ENCODE results near the gene IGSF11. TPM values are rescaled to one million over a fixed set of nuclear protein-coding genes. Genes with fewer than 3 reads are reported as not detected.
"Not testable (repeated sequence)": the region's sequence is repeated elsewhere in the genome, so short reads cannot be mapped to it uniquely, and the experiment has no call there.

IGSF11 gene
- total RNA-seq, 1 donor from 2014 or later, result not detected

DNA sequence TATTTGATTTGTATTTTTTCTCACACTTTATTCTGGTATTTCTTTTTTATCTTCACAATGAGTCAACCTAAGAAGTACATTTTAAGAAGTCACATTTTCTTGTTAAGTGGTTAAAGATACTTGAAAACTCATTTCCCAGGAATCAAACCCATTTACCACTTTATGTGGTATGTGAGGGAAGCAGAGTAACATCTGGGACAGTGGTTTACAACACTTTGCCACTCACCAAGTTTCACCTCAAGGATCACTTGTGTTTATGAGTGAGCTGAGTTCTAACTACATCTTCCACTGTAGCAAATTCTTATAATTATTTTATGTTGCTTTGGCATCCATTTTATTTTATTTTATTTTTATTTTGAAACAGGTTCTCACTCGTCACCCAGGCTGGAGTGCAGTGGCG lies 53.8 kb downstream of the IGSF11 start:
- TF ChIP-seq, protein P1, sequence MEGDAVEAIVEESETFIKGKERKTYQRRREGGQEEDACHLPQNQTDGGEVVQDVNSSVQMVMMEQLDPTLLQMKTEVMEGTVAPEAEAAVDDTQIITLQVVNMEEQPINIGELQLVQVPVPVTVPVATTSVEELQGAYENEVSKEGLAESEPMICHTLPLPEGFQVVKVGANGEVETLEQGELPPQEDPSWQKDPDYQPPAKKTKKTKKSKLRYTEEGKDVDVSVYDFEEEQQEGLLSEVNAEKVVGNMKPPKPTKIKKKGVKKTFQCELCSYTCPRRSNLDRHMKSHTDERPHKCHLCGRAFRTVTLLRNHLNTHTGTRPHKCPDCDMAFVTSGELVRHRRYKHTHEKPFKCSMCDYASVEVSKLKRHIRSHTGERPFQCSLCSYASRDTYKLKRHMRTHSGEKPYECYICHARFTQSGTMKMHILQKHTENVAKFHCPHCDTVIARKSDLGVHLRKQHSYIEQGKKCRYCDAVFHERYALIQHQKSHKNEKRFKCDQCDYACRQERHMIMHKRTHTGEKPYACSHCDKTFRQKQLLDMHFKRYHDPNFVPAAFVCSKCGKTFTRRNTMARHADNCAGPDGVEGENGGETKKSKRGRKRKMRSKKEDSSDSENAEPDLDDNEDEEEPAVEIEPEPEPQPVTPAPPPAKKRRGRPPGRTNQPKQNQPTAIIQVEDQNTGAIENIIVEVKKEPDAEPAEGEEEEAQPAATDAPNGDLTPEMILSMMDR (conservative IDR thresholded peaks at IDR 0.05; ENCODE audit: low read depth, low read length), result no peak
- H3K4me3 ChIP-seq (ENCODE audit: low read depth, low read length), result no peak overlapping the region
- no peak for DNase-seq (ENCODE audit: low read depth)

DNA sequence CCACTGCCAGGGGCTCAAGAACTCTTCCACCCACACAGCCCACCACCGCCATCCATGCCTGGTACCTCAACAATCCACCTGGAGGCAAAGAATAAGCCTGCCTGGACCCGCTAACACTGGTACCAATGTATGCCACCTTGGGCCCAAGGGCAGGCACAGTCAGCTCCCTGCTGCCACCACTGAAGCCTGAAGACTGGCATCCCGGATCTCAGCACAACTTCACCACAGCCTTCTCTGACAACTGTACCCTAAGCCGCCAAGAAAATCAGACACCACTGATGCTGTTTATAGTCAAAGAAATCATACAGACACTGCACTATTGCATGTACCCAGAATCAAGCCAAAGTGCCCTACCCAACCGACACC lies 56.3 kb downstream of the IGSF11 start:
- TF ChIP-seq, protein P1 (conservative IDR thresholded peaks at IDR 0.05; ENCODE audit: low read depth, low read length), result no peak
- H3K4me3 ChIP-seq (ENCODE audit: low read depth, low read length), result no peak overlapping the region
- DNase-seq (ENCODE audit: low read depth), result no peak

DNA sequence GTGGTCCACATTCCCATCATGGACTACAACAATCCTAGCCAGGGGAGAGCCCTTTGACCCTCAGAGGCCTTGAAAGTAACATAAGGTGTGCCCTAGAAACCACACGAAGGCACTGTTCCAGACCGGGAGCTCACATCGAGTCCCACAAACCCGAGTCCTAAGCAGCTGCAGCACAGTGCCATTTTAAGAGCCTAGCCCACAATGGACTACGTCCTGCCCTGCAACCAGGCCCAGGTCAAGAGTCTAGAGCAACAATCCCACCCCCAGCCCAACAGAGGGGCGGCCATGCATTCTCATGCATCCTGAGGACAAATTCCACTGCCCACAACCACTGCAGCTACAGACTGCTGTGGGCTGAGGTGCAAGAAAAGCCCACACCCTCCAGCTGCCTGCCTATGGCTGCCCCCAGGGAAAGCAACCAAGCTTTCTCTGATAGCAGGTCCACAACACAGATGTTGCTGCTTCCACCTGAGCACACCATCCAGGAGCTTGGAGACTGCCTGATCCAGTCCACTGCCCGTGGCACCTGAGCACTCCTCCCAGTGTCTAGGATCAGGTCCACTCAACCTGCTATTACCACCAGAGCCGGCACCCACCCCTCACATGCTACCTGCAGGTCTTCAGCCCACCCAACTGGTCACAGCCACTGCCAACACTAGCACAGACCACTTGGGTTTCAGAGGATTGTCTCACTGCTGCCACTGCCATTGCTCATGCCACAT lies 56.8 kb downstream of the IGSF11 start:
- no peak overlapping the region for H3K4me3 ChIP-seq (ENCODE audit: low read depth, low read length)
- DNase-seq (ENCODE audit: low read depth), result no peak
- TF ChIP-seq, protein P1 (conservative IDR thresholded peaks at IDR 0.05; ENCODE audit: low read depth, low read length), result no peak

DNA sequence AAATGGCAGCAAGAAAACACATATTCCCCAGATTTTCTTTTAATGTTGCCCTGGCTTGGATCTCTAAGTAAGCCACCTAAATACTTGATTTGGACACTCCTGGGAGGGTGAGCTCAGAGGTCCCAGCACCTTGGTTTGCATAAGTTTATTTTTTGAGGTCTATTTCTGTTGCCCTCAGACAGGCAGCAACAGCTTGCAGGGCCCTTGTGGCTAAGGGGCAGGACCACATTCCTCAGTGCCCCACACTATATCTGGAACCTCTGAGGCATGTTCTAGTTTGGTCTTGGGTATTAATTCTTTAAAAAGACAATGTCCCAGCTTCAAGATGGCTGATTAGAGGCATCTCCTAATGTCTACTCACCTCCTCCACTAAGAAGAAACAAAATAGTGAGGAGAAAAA lies 57.5 kb downstream of the IGSF11 start:
- DNase-seq (ENCODE audit: low read depth), result no peak
- TF ChIP-seq, protein P1 (conservative IDR thresholded peaks at IDR 0.05; ENCODE audit: low read depth, low read length), result no peak
- no peak overlapping the region for H3K4me3 ChIP-seq (ENCODE audit: low read depth, low read length)

DNA sequence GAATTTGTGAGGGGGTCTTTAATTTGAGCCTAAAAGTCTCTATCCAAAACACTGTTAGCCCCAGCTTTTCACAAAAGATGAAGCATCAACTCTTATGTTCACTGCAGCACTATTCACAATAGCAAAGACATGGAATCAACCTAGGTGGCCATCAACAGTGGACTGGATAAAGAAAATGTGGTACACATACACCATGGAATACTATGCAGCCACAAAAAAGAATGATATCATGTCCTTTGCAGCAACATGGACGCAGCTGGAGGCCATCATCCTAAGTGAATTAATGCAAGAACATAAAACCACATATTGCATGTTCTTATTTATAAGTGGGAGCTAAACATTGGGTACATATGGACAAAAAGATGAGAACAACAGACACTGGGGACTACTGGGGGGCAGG lies 59.2 kb downstream of the IGSF11 start:
- not testable (repeated sequence) for DNase-seq (ENCODE audit: low read depth); H3K4me3 ChIP-seq (ENCODE audit: low read depth, low read length)

DNA sequence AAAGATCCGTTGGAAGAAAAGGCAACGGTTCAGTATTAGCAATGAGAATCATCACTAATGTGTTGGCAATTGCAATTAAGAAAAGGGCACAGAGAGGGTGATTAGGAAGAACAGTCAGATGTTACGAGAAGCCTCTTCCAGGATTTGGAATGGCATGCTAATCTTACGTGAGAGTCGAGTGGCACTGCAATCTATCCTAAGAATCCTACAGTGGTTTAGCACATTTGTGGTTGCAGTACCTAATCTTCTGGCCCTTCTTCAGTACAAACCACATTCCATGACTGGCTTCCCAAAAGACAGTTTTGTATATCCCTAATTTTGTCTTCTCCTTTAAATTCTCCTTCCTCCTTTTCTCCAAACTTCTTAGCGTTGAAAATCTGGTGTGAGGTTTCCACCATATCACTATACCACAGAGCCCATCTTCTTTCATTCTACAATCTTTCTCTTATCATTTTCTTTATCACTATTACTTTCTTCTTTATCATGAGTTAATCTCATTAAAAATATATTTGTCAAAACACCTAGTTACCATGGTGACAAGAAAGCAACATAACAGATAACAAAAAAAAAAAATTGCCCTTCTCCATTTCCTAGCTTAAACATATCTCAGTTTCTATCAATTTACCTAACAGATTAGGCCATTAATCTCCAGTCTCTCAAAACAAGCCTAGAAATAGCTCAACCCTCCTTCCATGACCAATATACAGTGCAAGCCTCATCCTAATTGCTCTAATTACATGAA lies 60.1 kb downstream of the IGSF11 start:
- TF ChIP-seq, protein P1 (conservative IDR thresholded peaks at IDR 0.05; ENCODE audit: low read depth, low read length), result no peak
- DNase-seq (ENCODE audit: low read depth), result no peak
- H3K4me3 ChIP-seq (ENCODE audit: low read depth, low read length), result no peak overlapping the region

DNA sequence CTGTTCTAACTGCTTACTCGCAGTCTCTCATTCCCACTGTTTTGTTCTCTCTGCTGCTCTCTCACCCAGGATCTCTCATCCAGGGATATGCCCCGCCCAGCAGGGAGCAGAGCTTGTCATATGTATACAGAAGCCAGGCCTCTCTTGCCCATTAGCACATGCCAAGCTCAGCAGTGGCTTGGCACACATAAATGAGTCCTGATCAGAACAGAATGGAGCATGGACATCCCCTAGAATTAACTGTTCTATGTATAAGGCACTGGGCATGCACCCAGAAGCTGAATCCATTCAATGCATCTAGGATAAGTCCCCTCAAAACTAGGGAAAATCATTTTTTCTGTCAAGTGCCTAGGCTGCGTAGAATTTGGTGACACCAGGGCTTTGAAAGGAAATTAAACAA lies 61.6 kb downstream of the IGSF11 start:
- no peak for DNase-seq (ENCODE audit: low read depth)
- no peak overlapping the region for H3K4me3 ChIP-seq (ENCODE audit: low read depth, low read length)
- TF ChIP-seq, protein P1 (conservative IDR thresholded peaks at IDR 0.05; ENCODE audit: low read depth, low read length), result no peak
